ENCODE results near the gene SLC6A11. TPM values are rescaled to one million over a fixed set of nuclear protein-coding genes. Genes with fewer than 3 reads are reported as not detected.

Gene SLC6A11
- total RNA-seq, 4 donors from 2014 or later, result 0.05 TPM; not detected in 3

- no peak for ATAC-seq
- no peaks in the 10 kb centered on the region for H3K36me3 ChIP-seq
- H3K4me3 ChIP-seq, result no peak overlapping the region
- peaks cover 61% of the 10 kb centered on the region for H3K27me3 ChIP-seq
- H3K27ac ChIP-seq, result no peak overlapping the region
- no peak for TF ChIP-seq EP300 (IDR thresholded peaks at IDR 0.05)
- no peak for TF ChIP-seq CTCF (IDR thresholded peaks at IDR 0.05)
- no peak for TF ChIP-seq POLR2A (IDR thresholded peaks at IDR 0.05)
- TF ChIP-seq POLR2AphosphoS5 (IDR thresholded peaks at IDR 0.05), result no peak
- no peaks in the 10 kb centered on the region for H3K4me1 ChIP-seq
- 67 to 71% methylated on average over 5 to 6 of the region's 7 CpGs for WGBS, 2 donors (ENCODE audit: low coverage in 1 of 2)
- H3K9me3 ChIP-seq, result no peaks in the 10 kb centered on the region
Measured at GRCh38 chr3:10780922-10781321, 35.1 kb upstream of the SLC6A11 start.

GRCh38 chr3:10781981-10782380 is 34.0 kb upstream of the SLC6A11 start:
- no peaks in the 10 kb centered on the region for H3K4me1 ChIP-seq
- no peak for ATAC-seq
- no peaks in the 10 kb centered on the region for H3K36me3 ChIP-seq
- no peaks in the 10 kb centered on the region for H3K9me3 ChIP-seq
- WGBS, 2 donors (ENCODE audit: low coverage in 1 of 2), result 58% methylated on average over 2 of the region's 2 CpGs
- peaks cover 69% of the 10 kb centered on the region for H3K27me3 ChIP-seq
- TF ChIP-seq EP300 (IDR thresholded peaks at IDR 0.05) (no peak), POLR2AphosphoS5 (IDR thresholded peaks at IDR 0.05) (no peak), POLR2A (IDR thresholded peaks at IDR 0.05) (no peak), CTCF (IDR thresholded peaks at IDR 0.05) (no peak)
- H3K27ac ChIP-seq, result no peak overlapping the region
- no peak overlapping the region for H3K4me3 ChIP-seq

DNA sequence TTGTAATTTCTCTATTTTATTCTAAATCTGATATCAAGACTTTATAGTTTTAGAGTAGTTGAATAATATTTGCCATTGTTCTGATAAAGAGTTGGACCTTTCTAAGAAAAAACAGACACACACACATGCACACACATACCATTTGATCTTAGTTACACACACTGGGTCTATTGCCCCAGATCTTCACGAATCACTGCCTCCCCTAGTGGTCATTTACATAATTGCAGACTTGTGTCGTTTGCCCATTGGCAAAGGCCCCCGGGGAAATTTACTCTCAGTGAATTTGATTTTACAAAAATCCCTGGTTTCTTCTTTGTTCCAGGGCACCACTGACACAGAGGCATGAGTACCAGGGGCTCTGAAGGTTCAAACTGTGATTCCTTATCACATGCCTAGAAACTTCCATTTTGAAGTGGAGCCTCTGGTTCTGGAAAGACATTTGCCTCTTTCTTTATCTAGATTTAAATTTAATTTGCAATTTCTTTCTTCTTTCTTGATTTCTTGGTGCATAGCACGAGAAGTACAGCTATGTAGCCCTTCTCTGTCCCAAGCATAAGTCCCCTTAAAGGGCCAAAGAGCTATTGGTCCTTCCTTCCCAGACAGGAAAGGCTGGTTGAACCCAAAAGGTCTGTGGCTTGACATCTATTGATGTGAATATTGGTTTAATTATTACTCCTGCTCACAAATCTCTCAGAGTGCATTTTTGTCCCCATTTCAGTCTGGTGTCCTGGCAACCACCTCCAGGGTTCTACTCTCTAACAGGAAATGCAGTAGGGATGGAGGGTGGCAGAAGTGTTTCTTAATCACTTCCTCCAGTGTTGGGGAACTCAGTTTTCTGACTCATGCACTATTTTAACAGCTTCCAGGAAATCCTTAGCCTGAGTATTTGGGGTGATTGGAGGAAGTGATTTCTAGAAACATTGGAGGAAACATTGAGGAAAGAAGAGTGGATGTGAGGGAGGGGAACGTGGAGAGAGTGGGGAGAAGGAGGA is 32.4 kb upstream of the SLC6A11 start:
- no peak overlapping the region for H3K27ac ChIP-seq
- no peaks in the 10 kb centered on the region for H3K36me3 ChIP-seq
- no peaks in the 10 kb centered on the region for H3K9me3 ChIP-seq
- no peaks in the 10 kb centered on the region for H3K4me1 ChIP-seq
- peaks cover 55% of the 10 kb centered on the region for H3K27me3 ChIP-seq
- H3K4me3 ChIP-seq, result no peak overlapping the region
- 16% methylated on average over 4 to 5 of the region's 5 CpGs for WGBS, 2 donors (ENCODE audit: low coverage in 1 of 2)
- TF ChIP-seq POLR2A (IDR thresholded peaks at IDR 0.05), result no peak
- TF ChIP-seq EP300 (IDR thresholded peaks at IDR 0.05), result no peak
- peak in 3 of 4 experiments; percentile 45 to 63 (median 46) for TF ChIP-seq CTCF (IDR thresholded peaks at IDR 0.05)
- no peak for TF ChIP-seq POLR2AphosphoS5 (IDR thresholded peaks at IDR 0.05)
- ATAC-seq, result no peak

- Histone ChIP-seq H3K36me3 (no peaks in the 10 kb centered on the region), H3K27me3 (peaks cover 45% of the 10 kb centered on the region), H3K27ac (no peak overlapping the region), H3K4me1 (no peaks in the 10 kb centered on the region), H3K9me3 (no peaks in the 10 kb centered on the region), H3K4me3 (no peak overlapping the region)
- TF ChIP-seq POLR2AphosphoS5 (IDR thresholded peaks at IDR 0.05) (no peak), CTCF (IDR thresholded peaks at IDR 0.05) (no peak), EP300 (IDR thresholded peaks at IDR 0.05) (no peak), POLR2A (IDR thresholded peaks at IDR 0.05) (no peak)
- no peak for ATAC-seq
Measured at GRCh38 chr3:10786640-10787039, 29.4 kb upstream of the SLC6A11 start.

GRCh38 chr3:10788451-10788850 is 27.6 kb upstream of the SLC6A11 start:
- no peaks in the 10 kb centered on the region for H3K36me3 ChIP-seq
- TF ChIP-seq CTCF (IDR thresholded peaks at IDR 0.05), result no peak
- no peak for TF ChIP-seq POLR2AphosphoS5 (IDR thresholded peaks at IDR 0.05)
- no peak for TF ChIP-seq POLR2A (IDR thresholded peaks at IDR 0.05)
- no peak for TF ChIP-seq EP300 (IDR thresholded peaks at IDR 0.05)
- no peak overlapping the region for H3K4me3 ChIP-seq
- H3K4me1 ChIP-seq, result no peaks in the 10 kb centered on the region
- no peak overlapping the region for H3K27ac ChIP-seq
- no peak for ATAC-seq
- no peaks in the 10 kb centered on the region for H3K9me3 ChIP-seq
- whole genome bisulfite sequencing, 2 donors (ENCODE audit: low coverage in 1 of 2), result 29 to 31% methylated on average over 1 of the region's 1 CpG
- peaks cover 61% of the 10 kb centered on the region for H3K27me3 ChIP-seq

Measured in gastroesophageal sphincter (tissue), 4 donors.